WTC11 (cell line): ENCODE measurements around the gene TEX54.

ENCODE experiments used
- AFF4 ChIP-seq: sonication (generic); formaldehyde crosslinking; IDR thresholded peaks from 2 replicates; pipeline ENCODE4 v1.8.1; 2023; ENCODE audit warnings: mild to moderate bottlenecking, missing genetic modification reagents, borderline replicate concordance
- CBFB ChIP-seq: sonication (generic); formaldehyde crosslinking; IDR thresholded peaks from 2 replicates; pipeline ENCODE4 v1.8.1; 2022; ENCODE audit warnings: mild to moderate bottlenecking, low read depth, missing genetic modification reagents
- CTCF ChIP-seq: fragments of 200-600 bp; IDR thresholded peaks from 2 replicates; pipeline ENCODE4 v1.8.0; 2022; ENCODE audit warnings: antibody characterized with exemption
- STAT6 ChIP-seq: sonication (generic); formaldehyde crosslinking; conservative IDR thresholded peaks from 2 replicates; pipeline ENCODE4 v1.8.1; 2023; ENCODE audit warnings: mild to moderate bottlenecking, low read depth, missing genetic modification reagents, moderate library complexity
- USF1 ChIP-seq: sonication (generic); formaldehyde crosslinking; IDR thresholded peaks from 2 replicates; pipeline ENCODE4 v1.8.0; 2022; ENCODE audit warnings: mild to moderate bottlenecking, missing genetic modification reagents
- USF2 ChIP-seq: sonication (generic); formaldehyde crosslinking; IDR thresholded peaks from 2 replicates; pipeline ENCODE4 v1.8.1; 2023; ENCODE audit warnings: mild to moderate bottlenecking, missing genetic modification reagents, moderate library complexity

GRCh38 chr11:62850911-62851806 lies 18.5 kb upstream of the TEX54 start:
- TF ChIP-seq CTCF (no peak), AFF4 (CRISPR knock-in tag) (no peak), USF1 (CRISPR knock-in tag) (no peak; the same call in 1 of the 2 replicates), STAT6 (CRISPR knock-in tag) (no peak), CBFB (CRISPR knock-in tag) (0 out of 2 replicates have a peak, but pooled peaks have one; percentile 24), USF2 (CRISPR knock-in tag) (no peak; the same call in 1 of the 2 replicates)
